ENCODE data around the gene FTSJ3. TPM values are rescaled to one million over a fixed set of nuclear protein-coding genes. Genes with fewer than 3 reads are reported as not detected.

The FTSJ3 gene
- total and polyA plus RNA-seq, 4 experiments from 2014 or later, result 12.3 to 62.2 (median 51.5) TPM

DNA sequence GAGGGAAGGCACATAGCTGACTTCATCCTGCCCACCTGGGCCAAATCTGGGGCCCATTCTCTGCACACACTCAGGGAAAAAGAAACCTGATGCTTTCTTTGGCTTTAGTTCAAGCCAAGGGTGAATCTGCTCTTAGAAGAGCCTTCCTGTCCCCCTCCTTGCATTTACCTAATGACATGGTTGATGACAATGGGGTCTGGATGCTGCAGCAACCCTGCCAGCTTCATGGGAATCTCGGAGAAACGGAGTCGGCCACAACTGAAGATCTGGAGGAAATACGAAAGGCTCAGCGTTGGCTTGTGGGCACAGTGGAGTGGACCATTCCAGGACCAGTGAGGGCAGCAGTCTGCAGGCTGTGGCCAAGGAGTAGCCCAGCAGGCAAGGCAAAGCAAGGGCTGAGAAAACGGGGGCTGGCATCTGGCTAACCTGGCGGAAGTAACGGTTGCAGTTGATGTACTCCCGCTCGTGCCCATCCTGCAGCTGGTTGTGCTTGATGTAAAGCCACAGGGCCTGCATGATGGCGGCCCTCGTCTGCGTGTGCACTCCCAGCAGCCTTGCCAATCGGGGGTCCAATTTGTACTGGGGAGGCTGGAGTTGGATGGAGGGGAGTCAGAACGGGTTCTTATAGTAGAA, 6.4 kb upstream of the FTSJ3 start:
- intact Hi-C loops (cut with micrococcal nuclease), result no loop called here
- Mint-ChIP-seq H3K4me1 (peaks cover 36 to 71% (median 51%) of the 10 kb centered on the region in 4 donors), H3K36me3 (peaks cover 42 to 77% of the 10 kb centered on the region in 2 donors), H3K4me3 (no peak overlapping the region), H3K27me3 (no peaks in the 10 kb centered on the region), H3K9me3 (no peaks in the 10 kb centered on the region), H3K27ac (peak overlapping the region in 2 of 7 donors; percentile 13 to 35)
- H3K4me1 ChIP-seq (ENCODE audit: insufficient read depth, low read length), result peaks cover 69% of the 10 kb centered on the region
- no peaks in the 10 kb centered on the region for H3K27me3 ChIP-seq (ENCODE audit: insufficient read depth, low read length)
- CTCF ChIA-PET (ENCODE audit: partially characterized antibody), result interaction anchor here (0.7 to 3.0 kb wide), 13 partner anchors 7 to 408 kb away, joined by 3 to 12 read pairs (median 4); no protein-coding TSS in a partner anchor
- POLR2A ChIA-PET (ENCODE audit: partially characterized antibody), result interaction anchor here (0.7 to 12.7 kb wide), 8 partner anchors 8 to 159 kb away, joined by 3 to 129 read pairs (median 6); partner anchors contain the start of genes CCDC47, DDX42 and SMARCD2
- no peak overlapping the region for H3K27ac ChIP-seq (ENCODE audit: low read depth, low read length)
- no peak overlapping the region for H3K4me3 ChIP-seq (ENCODE audit: low read length in 2 of 2)
- no peak for DNase-seq
- H3K36me3 ChIP-seq (ENCODE audit: insufficient read depth, low read length), result peaks cover 78% of the 10 kb centered on the region
- H3K9me3 ChIP-seq (ENCODE audit: control insufficient read depth in 1 of 2, low read length in 2 of 2), result no peaks in the 10 kb centered on the region

GRCh38 chr17:63833026-63833740, 5.7 kb upstream of the FTSJ3 start:
- Histone ChIP-seq H3K9me3 (ENCODE audit: control insufficient read depth in 1 of 2, low read length in 2 of 2) (no peaks in the 10 kb centered on the region), H3K27ac (ENCODE audit: low read depth, low read length) (no peak overlapping the region), H3K4me3 (ENCODE audit: low read length in 2 of 2) (no peak overlapping the region), H3K4me1 (ENCODE audit: insufficient read depth, low read length) (peaks cover 69% of the 10 kb centered on the region), H3K36me3 (ENCODE audit: insufficient read depth, low read length) (peaks cover 79% of the 10 kb centered on the region), H3K27me3 (ENCODE audit: insufficient read depth, low read length) (no peaks in the 10 kb centered on the region)
- Mint-ChIP-seq H3K27me3 (no peaks in the 10 kb centered on the region), H3K9me3 (no peaks in the 10 kb centered on the region), H3K36me3 (peaks cover 42 to 83% of the 10 kb centered on the region in 2 donors), H3K4me3 (no peak overlapping the region), H3K27ac (peak overlapping the region in 1 of 7 donors; percentile 55), H3K4me1 (peaks cover 41 to 71% (median 54%) of the 10 kb centered on the region in 4 donors)
- intact Hi-C loops (cut with micrococcal nuclease), result no loop called here
- CTCF ChIA-PET (ENCODE audit: partially characterized antibody), result interaction anchor here (0.7 to 4.4 kb wide), 7 partner anchors 7 to 136 kb away, joined by 3 to 21 read pairs (median 4); no protein-coding TSS in a partner anchor
- POLR2A ChIA-PET (ENCODE audit: partially characterized antibody), result interaction anchor here (0.5 to 12.7 kb wide), 6 partner anchors 9 to 158 kb away, joined by 3 to 129 read pairs (median 6); partner anchors contain the start of genes CCDC47, DDX42 and SMARCD2
- no peak for DNase-seq

GRCh38 chr17:63832455-63832854, 5.0 kb upstream of the FTSJ3 start:
- H3K27ac ChIP-seq (ENCODE audit: low read depth, low read length), result no peak overlapping the region
- DNase-seq, result no peak
- Mint-ChIP-seq H3K27me3 (no peaks in the 10 kb centered on the region), H3K9me3 (no peaks in the 10 kb centered on the region), H3K36me3 (peaks cover 42 to 88% of the 10 kb centered on the region in 2 donors), H3K4me3 (peak overlapping the region in 3 of 8 donors; percentile 3 to 26 (median 21)), H3K4me1 (peaks cover 43 to 72% (median 58%) of the 10 kb centered on the region in 4 donors), H3K27ac (peak overlapping the region in 6 of 7 donors; percentile 55 to 84 (median 70))
- H3K4me1 ChIP-seq (ENCODE audit: insufficient read depth, low read length), result peaks cover 68% of the 10 kb centered on the region
- ChIA-PET CTCF (ENCODE audit: partially characterized antibody) (interaction anchor here (1.1 to 5.3 kb wide), 4 partner anchors 7 to 33 kb away, joined by 3 to 37 read pairs (median 12); no protein-coding TSS in a partner anchor), POLR2A (ENCODE audit: partially characterized antibody) (interaction anchor here (0.5 to 12.7 kb wide), 6 partner anchors 7 to 314 kb away, joined by 4 to 129 read pairs (median 50); partner anchors contain the start of gene SMARCD2)
- intact Hi-C loops (cut with micrococcal nuclease), result no loop called here
- no peaks in the 10 kb centered on the region for H3K9me3 ChIP-seq (ENCODE audit: control insufficient read depth in 1 of 2, low read length in 2 of 2)
- H3K36me3 ChIP-seq (ENCODE audit: insufficient read depth, low read length), result peaks cover 79% of the 10 kb centered on the region
- no peaks in the 10 kb centered on the region for H3K27me3 ChIP-seq (ENCODE audit: insufficient read depth, low read length)
- H3K4me3 ChIP-seq (ENCODE audit: low read length in 2 of 2), result no peak overlapping the region

DNA sequence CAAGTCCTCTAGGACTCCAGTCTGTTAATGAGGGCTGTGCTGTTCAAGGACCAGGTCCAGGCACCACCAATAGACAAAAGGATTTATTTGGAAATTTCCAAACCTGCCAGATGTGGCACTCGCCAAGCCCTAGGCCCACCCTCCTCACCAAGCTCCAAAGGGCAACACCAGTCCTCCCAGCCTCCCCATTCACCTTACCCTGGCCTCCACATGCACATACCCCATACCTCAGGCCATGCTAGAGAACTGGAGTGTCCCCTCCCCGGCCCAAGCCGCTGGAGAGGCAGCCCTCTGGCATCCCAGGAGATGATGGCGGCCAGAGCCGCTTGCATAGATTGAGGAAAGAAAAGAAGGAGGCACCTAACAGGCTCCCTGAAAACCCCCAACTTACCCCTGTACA, 4.6 kb upstream of the FTSJ3 start:
- H3K4me1 Mint-ChIP-seq, result peaks cover 43 to 76% (median 60%) of the 10 kb centered on the region in 4 donors

DNA sequence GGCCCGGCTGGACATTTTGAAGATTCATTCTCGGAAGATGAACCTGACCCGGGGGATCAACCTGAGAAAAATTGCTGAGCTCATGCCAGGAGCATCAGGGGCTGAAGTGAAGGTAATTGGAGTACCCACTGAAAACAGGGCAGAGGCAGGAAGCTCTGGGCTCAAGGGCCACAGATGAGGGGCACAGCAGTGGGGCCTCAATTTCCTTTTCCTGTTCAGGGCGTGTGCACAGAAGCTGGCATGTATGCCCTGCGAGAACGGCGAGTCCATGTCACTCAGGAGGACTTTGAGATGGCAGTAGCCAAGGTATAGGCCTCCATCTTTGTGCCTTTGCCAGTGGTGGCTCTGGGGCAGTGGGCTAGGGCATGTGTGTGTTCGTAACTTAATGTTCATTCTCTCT, 4.0 kb upstream of the FTSJ3 start:
- intact Hi-C loops (cut with micrococcal nuclease), result no loop called here
- Histone ChIP-seq H3K27me3 (ENCODE audit: insufficient read depth, low read length) (no peaks in the 10 kb centered on the region), H3K36me3 (ENCODE audit: insufficient read depth, low read length) (peaks cover 73% of the 10 kb centered on the region), H3K4me3 (ENCODE audit: low read length in 2 of 2) (no peak overlapping the region), H3K27ac (ENCODE audit: low read depth, low read length) (peak overlapping the region; percentile 4), H3K9me3 (ENCODE audit: control insufficient read depth in 1 of 2, low read length in 2 of 2) (no peaks in the 10 kb centered on the region), H3K4me1 (ENCODE audit: insufficient read depth, low read length) (peaks cover 63% of the 10 kb centered on the region)
- peaks cover 47 to 91% of the 10 kb centered on the region in 2 donors for H3K36me3 Mint-ChIP-seq
- H3K27me3 Mint-ChIP-seq, result no peaks in the 10 kb centered on the region
- no peak for DNase-seq
- peak overlapping the region; percentile 17 to 71 (median 42) for H3K4me3 Mint-ChIP-seq
- CTCF ChIA-PET (ENCODE audit: partially characterized antibody), result interaction anchor here (0.6 to 5.3 kb wide), 4 partner anchors 8 to 71 kb away, joined by 3 to 37 read pairs (median 12); partner anchors contain the start of genes CCDC47 and DDX42
- H3K9me3 Mint-ChIP-seq, result peaks cover 0 to 3% (median 0%) of the 10 kb centered on the region in 8 donors
- POLR2A ChIA-PET (ENCODE audit: partially characterized antibody), result interaction anchor here (0.9 to 12.7 kb wide), 7 partner anchors 8 to 315 kb away, joined by 4 to 129 read pairs (median 6); partner anchors contain the start of genes CCDC47, DDX42 and SMARCD2
- peak overlapping the region; percentile 55 to 90 (median 70) for H3K27ac Mint-ChIP-seq
- H3K4me1 Mint-ChIP-seq, result peaks cover 44 to 81% (median 65%) of the 10 kb centered on the region in 4 donors

More for the DNA sequence above, 4.6 kb upstream of the FTSJ3 start:
- peaks cover 78% of the 10 kb centered on the region for H3K36me3 ChIP-seq (ENCODE audit: insufficient read depth, low read length)
- H3K27ac ChIP-seq (ENCODE audit: low read depth, low read length), result peak overlapping the region; percentile 4
- H3K27me3 Mint-ChIP-seq, result no peaks in the 10 kb centered on the region
- H3K4me3 ChIP-seq (ENCODE audit: low read length in 2 of 2), result no peak overlapping the region
- H3K9me3 Mint-ChIP-seq, result peaks cover 0 to 3% (median 0%) of the 10 kb centered on the region in 8 donors
- intact Hi-C loops (cut with micrococcal nuclease), result no loop called here
- ChIA-PET CTCF (ENCODE audit: partially characterized antibody) (interaction anchor here (1.2 to 5.3 kb wide), 3 partner anchors 8 to 59 kb away, joined by 4 to 37 read pairs (median 21); partner anchors contain the start of genes CCDC47 and DDX42), POLR2A (ENCODE audit: partially characterized antibody) (interaction anchor here (0.9 to 12.7 kb wide), 5 partner anchors 7 to 314 kb away, joined by 4 to 129 read pairs (median 93); partner anchors contain the start of genes CCDC47, DDX42 and SMARCD2)
- DNase-seq, result no peak
- H3K27me3 ChIP-seq (ENCODE audit: insufficient read depth, low read length), result no peaks in the 10 kb centered on the region
- peaks cover 63% of the 10 kb centered on the region for H3K4me1 ChIP-seq (ENCODE audit: insufficient read depth, low read length)
- H3K36me3 Mint-ChIP-seq, result peaks cover 47 to 91% of the 10 kb centered on the region in 2 donors
- peak overlapping the region in 7 of 8 donors; percentile 21 to 71 (median 36) for H3K4me3 Mint-ChIP-seq
- H3K9me3 ChIP-seq (ENCODE audit: control insufficient read depth in 1 of 2, low read length in 2 of 2), result no peaks in the 10 kb centered on the region
- peak overlapping the region; percentile 55 to 84 (median 72) for H3K27ac Mint-ChIP-seq

GRCh38 chr17:63830904-63831491, 3.5 kb upstream of the FTSJ3 start:
- Mint-ChIP-seq H3K9me3 (peaks cover 0 to 3% (median 0%) of the 10 kb centered on the region in 8 donors), H3K4me3 (peak overlapping the region in 6 of 8 donors; percentile 44 to 76 (median 62)), H3K27ac (peak overlapping the region; percentile 59 to 95 (median 80)), H3K27me3 (no peaks in the 10 kb centered on the region), H3K4me1 (peaks cover 47 to 86% (median 69%) of the 10 kb centered on the region in 4 donors), H3K36me3 (peaks cover 47 to 93% of the 10 kb centered on the region in 2 donors)
- POLR2A ChIA-PET (ENCODE audit: partially characterized antibody), result interaction anchor here (0.9 to 12.7 kb wide), 7 partner anchors 9 to 135 kb away, joined by 4 to 129 read pairs (median 6); partner anchors contain the start of genes CCDC47, DDX42 and SMARCD2
- DNase-seq, result no peak
- Histone ChIP-seq H3K4me1 (ENCODE audit: insufficient read depth, low read length) (peaks cover 68% of the 10 kb centered on the region), H3K36me3 (ENCODE audit: insufficient read depth, low read length) (peaks cover 69% of the 10 kb centered on the region), H3K27ac (ENCODE audit: low read depth, low read length) (peak overlapping the region; percentile 4), H3K4me3 (ENCODE audit: low read length in 2 of 2) (no peak overlapping the region), H3K27me3 (ENCODE audit: insufficient read depth, low read length) (no peaks in the 10 kb centered on the region), H3K9me3 (ENCODE audit: control insufficient read depth in 1 of 2, low read length in 2 of 2) (no peaks in the 10 kb centered on the region)
- intact Hi-C loops (cut with micrococcal nuclease), result no loop called here
- CTCF ChIA-PET (ENCODE audit: partially characterized antibody), result interaction anchor here (0.6 to 5.3 kb wide), 4 partner anchors 9 to 71 kb away, joined by 3 to 37 read pairs (median 12); partner anchors contain the start of genes CCDC47 and DDX42

Data from CD4-positive, alpha-beta memory T cell (primary cell).